ENCODE results near the gene GCH1. TPM values are rescaled to one million over a fixed set of nuclear protein-coding genes. Genes with fewer than 3 reads are reported as not detected.

GCH1 gene
- total RNA-seq, 1 donor, result 1.9 TPM

DNA sequence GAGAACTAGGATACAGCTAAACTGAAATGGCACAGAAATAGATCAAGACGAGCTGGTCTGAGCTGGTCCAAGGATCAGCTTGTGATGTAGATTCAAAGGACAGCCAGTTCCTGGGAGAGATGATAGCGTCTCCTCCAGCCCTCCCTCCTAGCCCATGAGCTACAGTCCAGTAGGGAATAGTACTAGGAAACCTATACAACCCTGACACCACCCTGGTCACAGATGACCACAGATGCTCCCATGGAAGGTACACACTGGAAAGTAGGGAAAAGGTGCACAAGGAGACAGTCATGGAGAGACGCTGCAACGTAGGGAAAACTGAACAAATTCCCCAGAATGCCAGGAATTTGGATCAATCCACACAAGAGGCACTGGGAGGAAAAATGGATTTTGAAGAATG lies 6.9 kb downstream of the GCH1 start:
- no peak for DNase-seq (ENCODE audit: low read depth)
- TF ChIP-seq, protein P1, sequence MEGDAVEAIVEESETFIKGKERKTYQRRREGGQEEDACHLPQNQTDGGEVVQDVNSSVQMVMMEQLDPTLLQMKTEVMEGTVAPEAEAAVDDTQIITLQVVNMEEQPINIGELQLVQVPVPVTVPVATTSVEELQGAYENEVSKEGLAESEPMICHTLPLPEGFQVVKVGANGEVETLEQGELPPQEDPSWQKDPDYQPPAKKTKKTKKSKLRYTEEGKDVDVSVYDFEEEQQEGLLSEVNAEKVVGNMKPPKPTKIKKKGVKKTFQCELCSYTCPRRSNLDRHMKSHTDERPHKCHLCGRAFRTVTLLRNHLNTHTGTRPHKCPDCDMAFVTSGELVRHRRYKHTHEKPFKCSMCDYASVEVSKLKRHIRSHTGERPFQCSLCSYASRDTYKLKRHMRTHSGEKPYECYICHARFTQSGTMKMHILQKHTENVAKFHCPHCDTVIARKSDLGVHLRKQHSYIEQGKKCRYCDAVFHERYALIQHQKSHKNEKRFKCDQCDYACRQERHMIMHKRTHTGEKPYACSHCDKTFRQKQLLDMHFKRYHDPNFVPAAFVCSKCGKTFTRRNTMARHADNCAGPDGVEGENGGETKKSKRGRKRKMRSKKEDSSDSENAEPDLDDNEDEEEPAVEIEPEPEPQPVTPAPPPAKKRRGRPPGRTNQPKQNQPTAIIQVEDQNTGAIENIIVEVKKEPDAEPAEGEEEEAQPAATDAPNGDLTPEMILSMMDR (IDR thresholded peaks at IDR 0.05; ENCODE audit: insufficient read depth, low read length), result no peak
- H3K4me3 ChIP-seq (ENCODE audit: low read depth, low read length), result no peak overlapping the region

DNA sequence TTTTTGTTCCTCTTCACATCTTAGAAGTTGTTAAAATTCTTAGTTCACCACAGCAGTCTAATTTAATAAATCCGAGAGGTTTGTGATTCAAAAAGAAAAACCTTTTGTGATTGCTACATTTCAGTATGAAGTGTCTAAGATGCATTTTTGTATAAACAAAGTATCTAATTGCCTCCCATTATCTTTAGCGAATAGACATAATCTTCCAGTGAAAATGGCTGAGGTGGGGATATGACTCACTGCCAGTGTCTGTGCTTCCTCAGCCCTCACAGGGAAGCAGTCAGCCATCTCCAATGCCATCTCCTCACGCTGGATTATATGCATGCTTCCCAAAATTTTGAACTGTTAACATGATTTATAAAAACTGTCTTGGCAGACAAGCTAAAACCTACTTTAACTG lies 7.6 kb downstream of the GCH1 start:
- no peak overlapping the region for H3K4me3 ChIP-seq (ENCODE audit: low read depth, low read length)
- TF ChIP-seq, protein P1 (IDR thresholded peaks at IDR 0.05; ENCODE audit: insufficient read depth, low read length), result no peak
- peak; percentile 16 for DNase-seq (ENCODE audit: low read depth)

DNA sequence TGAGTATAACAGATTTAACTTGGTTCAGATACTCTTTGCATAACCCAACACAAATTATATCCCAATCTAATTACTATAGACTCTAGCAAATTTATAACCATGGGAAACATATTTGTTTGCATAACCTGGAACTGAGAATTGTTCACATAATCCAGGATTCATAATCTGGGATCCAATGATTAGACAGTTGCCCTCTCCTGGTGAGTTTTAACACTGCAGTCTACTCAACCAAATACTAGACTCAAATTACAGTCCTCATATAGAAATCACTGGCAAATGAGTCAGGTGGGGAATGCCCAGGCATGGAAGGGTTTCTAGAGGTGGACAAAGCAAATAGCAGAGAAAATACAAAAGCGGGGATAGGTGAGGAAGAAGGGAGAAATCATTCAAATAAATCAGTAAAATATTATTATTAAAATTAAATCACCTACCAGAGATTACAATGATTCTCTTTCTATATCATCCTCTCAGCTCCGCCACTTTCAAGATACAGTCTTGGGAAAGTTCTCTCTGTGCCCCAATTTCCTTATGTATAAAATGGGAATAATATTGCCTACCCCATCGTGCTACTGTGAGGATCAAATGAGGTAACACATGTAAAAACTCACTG lies 9.4 kb downstream of the GCH1 start:
- H3K4me3 ChIP-seq (ENCODE audit: low read depth, low read length), result no peak overlapping the region
- TF ChIP-seq, protein P1 (IDR thresholded peaks at IDR 0.05; ENCODE audit: insufficient read depth, low read length), result peak; percentile 84
- peak; percentile 74 for DNase-seq (ENCODE audit: low read depth)

DNA sequence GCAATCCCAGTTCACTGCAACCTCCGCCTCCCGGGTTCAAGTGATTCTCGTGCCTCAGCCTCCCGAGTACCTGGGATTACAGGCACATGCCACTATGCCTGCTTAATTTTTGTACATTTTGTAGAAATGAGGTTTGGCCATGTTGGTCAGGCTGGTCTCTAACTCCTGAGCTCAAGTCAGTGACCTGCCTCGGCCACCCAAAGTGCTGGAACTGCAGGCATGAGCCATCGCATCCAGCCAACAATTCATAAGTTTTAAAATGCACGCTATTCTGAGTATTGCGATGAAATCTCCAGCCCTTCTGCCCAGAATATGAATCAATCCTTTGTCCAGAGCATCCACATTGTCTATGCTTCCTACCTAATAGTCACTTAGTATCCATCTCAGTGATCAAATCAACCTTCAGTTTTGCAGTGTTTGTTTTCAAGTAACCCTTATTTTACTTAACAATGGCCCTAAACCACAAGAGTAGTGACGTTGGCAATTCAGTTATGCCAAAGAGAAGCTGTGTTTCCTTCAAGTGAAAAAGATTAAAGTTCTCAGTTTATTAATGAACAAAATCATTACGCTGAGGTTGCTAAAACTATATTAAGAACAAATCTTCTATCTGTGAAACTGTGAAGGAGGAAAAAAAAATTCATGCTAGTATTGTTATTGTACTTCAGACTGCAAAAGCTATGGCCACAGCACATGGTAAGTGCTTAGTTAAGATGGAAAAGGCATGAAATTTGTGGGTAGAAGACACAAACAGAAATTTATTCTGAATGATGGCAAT lies 11.0 kb downstream of the GCH1 start:
- no peak for DNase-seq (ENCODE audit: low read depth)
- TF ChIP-seq, protein P1 (IDR thresholded peaks at IDR 0.05; ENCODE audit: insufficient read depth, low read length), result no peak
- H3K4me3 ChIP-seq (ENCODE audit: low read depth, low read length), result no peak overlapping the region

DNA sequence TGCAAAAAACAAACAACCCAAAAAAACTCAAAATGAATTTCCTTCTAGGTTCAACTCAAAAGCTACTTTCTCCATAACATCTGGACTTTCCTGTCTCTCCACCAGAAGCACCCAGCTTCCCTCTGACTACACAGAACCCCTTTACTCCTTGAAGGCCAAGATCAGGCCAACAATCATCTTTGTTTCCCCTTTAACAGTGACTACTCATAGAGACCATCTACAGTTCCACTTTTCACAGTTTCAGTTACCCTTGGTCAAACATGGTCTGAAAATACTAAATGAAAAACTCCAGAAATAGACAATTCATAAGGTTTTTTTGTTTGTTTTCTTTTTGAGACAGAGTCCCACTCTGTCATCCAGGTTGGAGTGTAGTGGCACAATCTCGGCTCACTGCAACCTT lies 11.8 kb downstream of the GCH1 start:
- no peak for DNase-seq (ENCODE audit: low read depth)
- no peak overlapping the region for H3K4me3 ChIP-seq (ENCODE audit: low read depth, low read length)
- TF ChIP-seq, protein P1 (IDR thresholded peaks at IDR 0.05; ENCODE audit: insufficient read depth, low read length), result no peak

DNA sequence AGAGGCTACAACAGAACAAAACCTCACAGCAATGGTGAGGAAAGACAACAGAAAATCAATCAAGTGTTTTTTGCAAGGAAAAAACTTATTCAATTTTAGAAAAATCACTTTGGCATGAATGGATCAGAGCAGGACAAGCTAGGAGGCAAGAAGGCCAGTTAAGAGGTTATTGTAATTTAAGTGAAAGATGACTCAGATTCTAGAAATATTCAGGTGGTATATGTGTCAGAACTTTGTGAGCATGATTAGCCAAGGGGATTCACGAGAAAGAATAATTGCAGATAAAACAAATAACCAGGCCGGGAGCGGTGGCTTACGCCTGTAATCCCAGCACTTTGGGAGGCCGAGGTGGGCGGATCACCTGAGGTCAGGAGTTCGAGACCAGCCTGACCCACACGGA lies 12.7 kb downstream of the GCH1 start:
- DNase-seq (ENCODE audit: low read depth), result no peak
- TF ChIP-seq, protein P1 (IDR thresholded peaks at IDR 0.05; ENCODE audit: insufficient read depth, low read length), result no peak
- no peak overlapping the region for H3K4me3 ChIP-seq (ENCODE audit: low read depth, low read length)
